SH-SY5Y (cell line): ENCODE results near the gene NAPB.
A peak's percentile ranks its signal among the peaks of the same experiment; 100 is the strongest.

ENCODE experiments used
- GATA2 ChIP-seq: IDR thresholded peaks from 2 replicates; pipeline ENCODE4 v1.6.1; 2011; ENCODE audit warnings: mild to moderate bottlenecking, low read depth, low read length
- GATA3 ChIP-seq: IDR thresholded peaks from 2 replicates; pipeline ENCODE4 v1.6.1; 2011; ENCODE audit warnings: low read depth, mild to moderate bottlenecking, low read length, moderate library complexity

Gene NAPB

GRCh38 chr20:23361119-23361475 is 60.2 kb downstream of the NAPB start:
- TF ChIP-seq GATA3: no peak
- no peak for TF ChIP-seq GATA2

- no peak for TF ChIP-seq GATA2
- TF ChIP-seq GATA3: no peak
These were observed 60.8 kb downstream of the NAPB start for GRCh38 chr20:23360531-23360930.

GRCh38 chr20:23358923-23359593 is 62.2 kb downstream of the NAPB start:
- TF ChIP-seq GATA3 (no peak), GATA2 (no peak)

- no peak for TF ChIP-seq GATA2
- no peak for TF ChIP-seq GATA3
These were observed 62.8 kb downstream of the NAPB start for GRCh38 chr20:23358563-23358906.

GRCh38 chr20:23357767-23358562 is 63.3 kb downstream of the NAPB start:
- TF ChIP-seq GATA3: no peak
- 0 out of 2 replicates have a peak, but pooled peaks have one; percentile 12 for TF ChIP-seq GATA2

- TF ChIP-seq GATA2 (no peak), GATA3 (no peak)
These were observed 65.1 kb downstream of the NAPB start for GRCh38 chr20:23356203-23356602.

- TF ChIP-seq GATA2 (no peak), GATA3 (no peak)
These were observed 70.1 kb downstream of the NAPB start for GRCh38 chr20:23350904-23351838.

- TF ChIP-seq GATA2: no peak
- TF ChIP-seq GATA3: no peak
These were observed 70.9 kb downstream of the NAPB start, which contains the start of gene NXT1 for GRCh38 chr20:23350196-23350903. Gene NXT1 (plus strand): TSS chr20:23350791. CDS start chr20:23354042, 3,251 bp downstream.

GRCh38 chr20:23349338-23350195 is 71.7 kb downstream of the NAPB start:
- TF ChIP-seq GATA2 (no peak), GATA3 (no peak)

- no peak for TF ChIP-seq GATA3
- TF ChIP-seq GATA2: no peak
These were observed 73.5 kb downstream of the NAPB start for GRCh38 chr20:23347791-23348190.

- TF ChIP-seq GATA2 (no peak), GATA3 (no peak)
These were observed 75.3 kb downstream of the NAPB start for GRCh38 chr20:23346002-23346401.

GRCh38 chr20:23344336-23344735 is 77.0 kb downstream of the NAPB start:
- TF ChIP-seq GATA2 (no peak), GATA3 (no peak)

GRCh38 chr20:23343590-23343989 is 77.7 kb downstream of the NAPB start:
- TF ChIP-seq GATA2: no peak
- no peak for TF ChIP-seq GATA3
